Lower lobe of right lung (tissue), 2 donors: ENCODE results near the gene NAV2. TPM values are rescaled to one million over a fixed set of nuclear protein-coding genes. Genes with fewer than 3 reads are reported as not detected.

Experiments used
- ATAC-seq, 2 donors: fragments of 200-7000 bp; cut with Tn5 transposase; one replicate each; pipeline ENCODE4 v1.9.1; 2020 to 2022; ENCODE audit warnings: mild to moderate bottlenecking in 2 of 2, moderate library complexity in 2 of 2
- DNase-seq: peaks from one replicate; pipeline ENCODE4 v3.0.0-alpha.2; 2020
- H3K27ac ChIP-seq: fragments of 200-600 bp; one replicate; pipeline ENCODE4 v1.8.0; 2022
- H3K27me3 ChIP-seq: fragments of 200-600 bp; one replicate; pipeline ENCODE4 v1.8.0; 2022; ENCODE audit warnings: low read depth
- H3K36me3 ChIP-seq: fragments of 200-600 bp; one replicate; pipeline ENCODE4 v1.8.0; 2022; ENCODE audit warnings: mild to moderate bottlenecking
- H3K4me1 ChIP-seq: fragments of 200-600 bp; one replicate; pipeline ENCODE4 v1.8.0; 2022
- H3K4me3 ChIP-seq: fragments of 200-600 bp; one replicate; pipeline ENCODE4 v1.8.0; 2022; ENCODE audit warnings: mild to moderate bottlenecking
- H3K9me3 ChIP-seq: fragments of 200-600 bp; one replicate; pipeline ENCODE4 v1.8.0; 2022
- intact Hi-C: fragments of 100-400 bp; cut with DNase I; formaldehyde crosslinking; loops from one replicate; pipeline ENCODE4 v1.11.0; 2022
- total RNA-seq: library from RNA; stranded (reverse); fragmentation: NEBNext Ultra II Directional; extraction: Animal tissue kit (Norgen Biotek cat#: 25700); gene quantifications from one replicate; pipeline ENCODE4 v1.2.1, GENCODE V29; 2021
- TF ChIP-seq, protein P1 (sequence below): fragments of 200-600 bp; IDR thresholded peaks from one replicate; pipeline ENCODE4 v1.8.0; 2022; ENCODE audit warnings: antibody characterized with exemption, mild to moderate bottlenecking
- donor health status: DM: no; HTN: yes; CAD: no; lungs with severe emphysema.

Gene NAV2
- total RNA-seq, 1 donor from 2014 or later = 36.9 TPM

DNA sequence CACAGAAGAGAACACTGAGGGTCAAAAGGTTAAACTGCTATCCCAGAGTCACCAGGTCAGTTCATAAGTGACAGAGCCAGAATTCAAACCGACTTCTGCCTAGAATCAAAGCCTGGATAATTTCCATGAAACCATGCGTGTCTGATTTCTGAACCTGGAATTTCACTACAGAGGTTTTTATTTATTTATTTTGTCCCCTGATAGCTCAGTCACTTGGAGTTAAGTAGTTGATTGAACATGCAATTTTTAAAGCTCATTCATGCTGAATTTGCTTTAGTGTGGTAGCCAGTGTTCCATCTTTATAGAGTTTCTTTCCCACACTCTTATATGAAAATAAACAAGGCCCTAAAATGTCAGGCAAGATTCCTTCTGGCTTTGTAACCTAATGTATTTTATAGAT, 93.2 kb downstream of the NAV2 start:
- ATAC-seq (no peak), DNase-seq (no peak)
- intact Hi-C loops = no loop called here
- no peaks in the 10 kb centered on the region for H3K27me3 ChIP-seq
- no peak overlapping the region for H3K27ac ChIP-seq
- H3K9me3 ChIP-seq = no peaks in the 10 kb centered on the region
- TF ChIP-seq, protein P1, sequence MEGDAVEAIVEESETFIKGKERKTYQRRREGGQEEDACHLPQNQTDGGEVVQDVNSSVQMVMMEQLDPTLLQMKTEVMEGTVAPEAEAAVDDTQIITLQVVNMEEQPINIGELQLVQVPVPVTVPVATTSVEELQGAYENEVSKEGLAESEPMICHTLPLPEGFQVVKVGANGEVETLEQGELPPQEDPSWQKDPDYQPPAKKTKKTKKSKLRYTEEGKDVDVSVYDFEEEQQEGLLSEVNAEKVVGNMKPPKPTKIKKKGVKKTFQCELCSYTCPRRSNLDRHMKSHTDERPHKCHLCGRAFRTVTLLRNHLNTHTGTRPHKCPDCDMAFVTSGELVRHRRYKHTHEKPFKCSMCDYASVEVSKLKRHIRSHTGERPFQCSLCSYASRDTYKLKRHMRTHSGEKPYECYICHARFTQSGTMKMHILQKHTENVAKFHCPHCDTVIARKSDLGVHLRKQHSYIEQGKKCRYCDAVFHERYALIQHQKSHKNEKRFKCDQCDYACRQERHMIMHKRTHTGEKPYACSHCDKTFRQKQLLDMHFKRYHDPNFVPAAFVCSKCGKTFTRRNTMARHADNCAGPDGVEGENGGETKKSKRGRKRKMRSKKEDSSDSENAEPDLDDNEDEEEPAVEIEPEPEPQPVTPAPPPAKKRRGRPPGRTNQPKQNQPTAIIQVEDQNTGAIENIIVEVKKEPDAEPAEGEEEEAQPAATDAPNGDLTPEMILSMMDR = no peak
- no peaks in the 10 kb centered on the region for H3K36me3 ChIP-seq
- H3K4me1 ChIP-seq = peaks cover 23% of the 10 kb centered on the region
- H3K4me3 ChIP-seq = no peak overlapping the region

DNA sequence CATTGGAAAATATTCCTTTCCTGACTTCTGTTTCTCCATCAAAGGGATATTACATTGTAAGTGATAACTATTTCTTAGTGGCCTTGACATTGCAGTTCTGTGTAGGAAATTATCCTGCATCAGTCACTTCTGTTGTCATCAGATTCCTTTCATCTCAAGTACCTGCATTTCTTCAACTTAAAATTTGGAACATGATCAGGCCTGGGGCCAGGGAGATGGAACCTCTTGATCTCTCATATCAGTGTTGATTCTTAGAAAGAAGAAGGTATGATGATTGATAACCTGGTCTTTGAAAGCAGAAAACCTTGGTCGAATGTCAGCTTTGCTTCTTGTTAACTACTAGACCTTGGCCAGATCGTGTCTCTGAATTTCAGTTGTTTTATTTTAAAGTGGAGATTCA, 93.6 kb downstream of the NAV2 start:
- H3K4me3 ChIP-seq = no peak overlapping the region
- H3K27me3 ChIP-seq = no peaks in the 10 kb centered on the region
- H3K36me3 ChIP-seq = no peaks in the 10 kb centered on the region
- H3K9me3 ChIP-seq = no peaks in the 10 kb centered on the region
- intact Hi-C loops = no loop called here
- no peak for DNase-seq
- no peak for ATAC-seq
- peaks cover 23% of the 10 kb centered on the region for H3K4me1 ChIP-seq
- H3K27ac ChIP-seq = no peak overlapping the region
- TF ChIP-seq, protein P1 = no peak

DNA sequence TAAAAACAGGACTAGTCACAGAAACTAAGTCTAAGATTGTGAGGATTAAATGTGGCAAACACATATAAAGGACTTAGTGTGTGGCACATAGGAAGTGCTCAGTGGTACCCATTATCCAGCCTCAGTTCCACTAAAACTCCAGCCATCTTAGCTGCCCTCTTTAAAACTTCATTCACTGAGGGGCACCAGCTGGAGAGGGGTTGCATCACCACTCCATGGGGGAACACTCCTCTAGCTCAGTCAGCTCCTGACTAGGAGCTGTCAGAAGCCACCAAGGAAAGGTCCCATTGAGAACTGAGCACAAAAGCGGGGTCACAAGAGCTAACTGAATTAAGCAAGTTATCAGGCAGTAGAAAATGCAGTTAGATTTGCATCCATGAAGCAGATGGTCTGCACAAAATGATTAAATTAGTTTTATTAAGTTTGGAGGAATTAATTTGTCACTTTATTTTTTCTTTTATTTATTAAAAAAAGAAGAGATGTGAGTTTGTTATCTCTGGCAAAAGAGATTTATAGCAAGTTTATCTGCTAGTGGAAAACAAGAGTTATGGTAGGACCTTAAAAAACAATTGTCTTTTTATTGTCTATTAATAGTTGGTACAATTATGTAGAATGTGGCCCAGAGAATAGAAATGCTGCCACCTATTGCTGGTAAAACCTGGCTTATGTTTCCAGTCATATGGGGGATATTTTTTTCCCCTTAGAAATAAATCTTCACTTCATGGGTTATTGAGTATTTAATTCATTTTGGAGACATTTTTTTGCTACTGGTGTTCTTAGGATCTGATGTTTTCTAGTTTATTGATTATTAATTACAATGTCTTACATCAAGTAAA, 95.7 kb downstream of the NAV2 start:
- peaks cover 9% of the 10 kb centered on the region for H3K4me1 ChIP-seq
- no peak for DNase-seq

DNA sequence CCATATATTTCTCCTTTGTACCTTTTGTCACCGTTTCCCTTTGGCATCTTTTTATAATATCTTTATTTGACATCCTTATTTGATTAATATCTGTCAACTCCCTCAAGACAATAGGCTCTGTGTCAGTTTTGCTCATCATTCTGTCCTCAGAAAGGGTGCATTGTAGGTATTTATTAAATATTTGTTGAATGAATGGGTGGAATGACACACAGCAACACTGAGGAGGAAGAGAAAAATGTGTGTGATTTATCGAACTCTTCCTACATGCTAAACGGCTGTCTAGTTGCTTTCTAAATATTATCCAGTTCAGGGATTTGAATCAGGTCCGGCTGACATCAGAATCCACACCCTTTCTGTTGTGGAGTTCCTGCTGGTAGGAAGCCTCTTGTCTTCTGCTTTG, 98.2 kb downstream of the NAV2 start:
- TF ChIP-seq, protein P1 = no peak
- Histone ChIP-seq H3K36me3 (no peaks in the 10 kb centered on the region), H3K27ac (no peak overlapping the region), H3K9me3 (no peaks in the 10 kb centered on the region), H3K27me3 (no peaks in the 10 kb centered on the region), H3K4me1 (peaks cover 6% of the 10 kb centered on the region), H3K4me3 (no peak overlapping the region)
- intact Hi-C loops = no loop called here
- ATAC-seq (no peak), DNase-seq (no peak)

More for the DNA sequence above, 95.7 kb downstream of the NAV2 start:
- Histone ChIP-seq H3K36me3 (no peaks in the 10 kb centered on the region), H3K9me3 (no peaks in the 10 kb centered on the region), H3K4me3 (no peak overlapping the region), H3K27me3 (no peaks in the 10 kb centered on the region), H3K27ac (no peak overlapping the region)
- TF ChIP-seq, protein P1 = no peak
- ATAC-seq = no peak
- intact Hi-C loops = no loop called here

DNA sequence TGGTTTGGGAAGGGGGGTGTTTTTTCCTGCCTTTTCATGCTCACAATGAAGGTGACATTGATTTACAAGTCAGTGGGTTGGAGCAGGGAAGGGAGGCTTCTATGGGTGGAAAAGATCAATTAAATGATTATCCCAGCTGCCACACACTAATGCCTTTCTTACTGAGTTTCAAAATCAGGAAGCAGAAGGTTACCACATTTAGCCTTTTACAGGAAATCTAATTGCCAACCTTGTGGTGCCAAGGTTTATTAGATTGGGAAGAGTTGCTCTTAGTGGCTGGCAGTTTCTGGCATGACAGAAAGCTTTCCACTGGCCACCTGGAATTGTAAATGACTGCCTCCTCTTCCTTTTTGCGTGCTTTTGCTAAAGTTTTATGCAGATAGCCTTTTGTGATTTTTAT, 98.7 kb downstream of the NAV2 start:
- ATAC-seq (no peak), DNase-seq (no peak)
- intact Hi-C loops = no loop called here
- H3K4me1 ChIP-seq = peaks cover under 1% of the 10 kb centered on the region
- H3K36me3 ChIP-seq = no peaks in the 10 kb centered on the region
- no peak overlapping the region for H3K27ac ChIP-seq
- H3K4me3 ChIP-seq = no peak overlapping the region
- TF ChIP-seq, protein P1 = no peak
- H3K9me3 ChIP-seq = no peaks in the 10 kb centered on the region
- H3K27me3 ChIP-seq = no peaks in the 10 kb centered on the region
